Caco-2 (cell line): ENCODE results near the gene TFPT. TPM values are rescaled to one million over a fixed set of nuclear protein-coding genes. Genes with fewer than 3 reads are reported as not detected.

Experiments
- BruUV-seq: library from RNA; stranded (reverse); fragments of 400-500 nt; replicated peaks from 2 replicates; lab custom pipeline; 2021; lab: Mats Ljungman, UMichigan
- CTCF ChIA-PET: fragments of 300-600 bp; sonication (Branson Sonifier 250); formaldehyde crosslinking; loops from one replicate; lab custom pipeline; 2022; ENCODE audit warnings: antibody characterized with exemption; lab: Charles Lee
- POLR2A ChIA-PET: fragments of 300-600 bp; sonication (Branson Sonifier 250); formaldehyde crosslinking; loops from one replicate; lab custom pipeline; 2022; ENCODE audit warnings: antibody characterized with exemption; lab: Charles Lee
- DNase-seq, 2 experiments: peaks; one replicate each; pipeline versions ENCODE4 v3.0.0 to v3.0.0-alpha.2; 2020 to 2022
- H3K27me3 ChIP-seq: replicated peaks from 2 replicates; pipeline ENCODE4 v1.6.0; 2011; ENCODE audit warnings: low read length; ENCODE audit not compliant: control insufficient read depth, insufficient read depth
- H3K36me3 ChIP-seq: 2 replicates; pipeline ENCODE4 v1.5.1; 2011; ENCODE audit warnings: low read length; ENCODE audit not compliant: control insufficient read depth, insufficient read depth
- H3K4me1 ChIP-seq: fragments of 250-450 bp; sonication (Bioruptor Pico); 2 replicates; pipeline ENCODE4 v1.5.1; 2020; ENCODE audit warnings: mild to moderate bottlenecking
- H3K4me3 ChIP-seq: 2 replicates; pipeline ENCODE4 v1.5.1; 2011; ENCODE audit warnings: low read depth, mild to moderate bottlenecking, control low read depth, low read length
- H3K9me3 ChIP-seq: fragments of 250-450 bp; sonication (Bioruptor Pico); 2 replicates; pipeline ENCODE4 v1.5.1; 2020; ENCODE audit warnings: mild to moderate bottlenecking, moderate library complexity
- H3K27ac Mint-ChIP-seq: one replicate; pipeline ENCODE4 v1.8.0; 2022; ENCODE audit warnings: mixed read lengths; ENCODE audit not compliant: unreplicated experiment
- H3K27me3 Mint-ChIP-seq: one replicate; pipeline ENCODE4 v1.8.0; 2022; ENCODE audit warnings: mixed read lengths; ENCODE audit not compliant: insufficient read depth, unreplicated experiment
- H3K36me3 Mint-ChIP-seq: one replicate; pipeline ENCODE4 v1.8.0; 2022; ENCODE audit warnings: mild to moderate bottlenecking, mixed read lengths; ENCODE audit not compliant: insufficient read depth, unreplicated experiment
- H3K4me1 Mint-ChIP-seq: one replicate; pipeline ENCODE4 v1.8.0; 2022; ENCODE audit warnings: low read depth, mixed read lengths; ENCODE audit not compliant: unreplicated experiment
- H3K4me3 Mint-ChIP-seq: one replicate; pipeline ENCODE4 v1.8.0; 2022; ENCODE audit warnings: mild to moderate bottlenecking, moderate library complexity, mixed read lengths; ENCODE audit not compliant: unreplicated experiment
- H3K9me3 Mint-ChIP-seq: one replicate; pipeline ENCODE4 v1.8.0; 2022; ENCODE audit warnings: mixed read lengths; ENCODE audit not compliant: unreplicated experiment
- CTCF ChIP-seq, 2 experiments: fragments of 200-600 bp in 1 of 2; IDR thresholded peaks; 1 replicate in 1 of 2; 2 replicates in 1 of 2; pipeline versions ENCODE4 v1.5.1 to v1.8.0; 2011 to 2022; ENCODE audit warnings: antibody characterized with exemption in 1 of 2, control low read depth in 1 of 2, inconsistent platforms in 1 of 2, low read depth in 1 of 2, low read length in 1 of 2, mild to moderate bottlenecking in 1 of 2, moderate library complexity in 1 of 2; ENCODE audit not compliant: insufficient read depth in 1 of 2, severe bottlenecking in 1 of 2, unreplicated experiment in 1 of 2
- intact Hi-C: fragments of 100-400 bp; cut with micrococcal nuclease; formaldehyde crosslinking; loops from one replicate; pipeline ENCODE4 v1.10.0; 2022; ENCODE audit not compliant: unreplicated experiment
- total RNA-seq: library from RNA; stranded (reverse); gene quantifications from 2 replicates; pipeline ENCODE4 v1.2.3, GENCODE V29; 2022

The TFPT gene
- total RNA-seq, 1 experiment from 2014 or later = 23.0 TPM

GRCh38 chr19:54128796-54129616 lies 13.5 kb upstream of the TFPT start:
- Histone ChIP-seq H3K36me3 (peaks cover 3% of the 10 kb centered on the region; the same call in 1 of the 2 replicates), H3K27me3 (no peaks in the 10 kb centered on the region), H3K9me3 (no peaks in the 10 kb centered on the region), H3K4me3 (no peak overlapping the region), H3K4me1 (no peaks in the 10 kb centered on the region)
- Mint-ChIP-seq H3K27ac (no peak overlapping the region), H3K27me3 (no peaks in the 10 kb centered on the region), H3K4me1 (peaks cover under 1% of the 10 kb centered on the region), H3K4me3 (no peak overlapping the region), H3K36me3 (peaks cover 34% of the 10 kb centered on the region), H3K9me3 (no peaks in the 10 kb centered on the region)
- no TSS peak for BruUV-seq
- CTCF ChIA-PET = no interaction called here
- no peak for DNase-seq
- intact Hi-C loops = no loop called here
- no peak for TF ChIP-seq CTCF (IDR thresholded peaks at IDR 0.05; ENCODE audit: insufficient read depth in 1 of 2, low read depth in 1 of 2, low read length in 1 of 2, severe bottlenecking in 1 of 2, unreplicated experiment in 1 of 2)
- POLR2A ChIA-PET = no interaction called here

DNA sequence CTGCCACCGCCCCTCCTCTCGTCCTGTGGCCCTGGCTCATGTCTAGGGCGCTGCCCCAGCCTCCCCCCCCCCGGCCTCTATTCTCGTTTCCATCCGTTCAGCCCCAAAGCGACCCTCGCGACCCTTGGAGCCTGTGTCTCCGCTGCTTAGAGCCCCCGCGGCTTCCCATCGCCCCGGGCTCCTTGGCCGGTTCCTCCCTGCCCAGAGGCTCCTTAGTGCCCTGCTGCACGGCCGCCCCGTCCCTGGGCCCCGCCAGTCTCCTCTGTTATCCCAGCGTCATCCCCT lies 12.9 kb upstream of the TFPT start:
- Histone ChIP-seq H3K9me3 (no peaks in the 10 kb centered on the region), H3K36me3 (peaks cover 3% of the 10 kb centered on the region; the same call in 1 of the 2 replicates), H3K4me3 (no peak overlapping the region), H3K4me1 (no peaks in the 10 kb centered on the region), H3K27me3 (no peaks in the 10 kb centered on the region)
- H3K4me1 Mint-ChIP-seq = no peaks in the 10 kb centered on the region
- CTCF ChIA-PET = no interaction called here
- H3K9me3 Mint-ChIP-seq = no peaks in the 10 kb centered on the region
- POLR2A ChIA-PET = no interaction called here
- no peak overlapping the region for H3K27ac Mint-ChIP-seq
- TF ChIP-seq CTCF (IDR thresholded peaks at IDR 0.05; ENCODE audit: insufficient read depth in 1 of 2, low read depth in 1 of 2, low read length in 1 of 2, severe bottlenecking in 1 of 2, unreplicated experiment in 1 of 2) = no peak
- no TSS peak for BruUV-seq
- DNase-seq = no peak
- peaks cover 36% of the 10 kb centered on the region for H3K36me3 Mint-ChIP-seq
- no peak overlapping the region for H3K4me3 Mint-ChIP-seq
- no peaks in the 10 kb centered on the region for H3K27me3 Mint-ChIP-seq
- intact Hi-C loops = no loop called here

- Histone ChIP-seq H3K9me3 (no peaks in the 10 kb centered on the region), H3K27me3 (no peaks in the 10 kb centered on the region), H3K4me1 (no peaks in the 10 kb centered on the region), H3K4me3 (no peak overlapping the region), H3K36me3 (peaks cover 3% of the 10 kb centered on the region; the same call in 1 of the 2 replicates)
- no peak for TF ChIP-seq CTCF (IDR thresholded peaks at IDR 0.05; ENCODE audit: insufficient read depth in 1 of 2, low read depth in 1 of 2, low read length in 1 of 2, severe bottlenecking in 1 of 2, unreplicated experiment in 1 of 2)
- intact Hi-C loops = no loop called here
- CTCF ChIA-PET = no interaction called here
- Mint-ChIP-seq H3K4me3 (no peak overlapping the region), H3K27me3 (no peaks in the 10 kb centered on the region), H3K9me3 (no peaks in the 10 kb centered on the region), H3K27ac (no peak overlapping the region), H3K36me3 (peaks cover 41% of the 10 kb centered on the region), H3K4me1 (no peaks in the 10 kb centered on the region)
- DNase-seq = no peak
- BruUV-seq = no TSS peak
- POLR2A ChIA-PET = no interaction called here
These were observed 12.4 kb upstream of the TFPT start for GRCh38 chr19:54127688-54128440.
